SK-MEL-5 (cell line): ENCODE data around the gene POLA1. TPM values are rescaled to one million over a fixed set of nuclear protein-coding genes. Genes with fewer than 3 reads are reported as not detected.

Experiments used
- DNase-seq: peaks from one replicate; pipeline ENCODE4 v3.0.0-alpha.2; 2016; ENCODE audit warnings: low read depth, low spot score
- in situ Hi-C: cut with HindIII; loops from 2 replicates; pipeline ENCODE4 v1.10.0; 2016; ENCODE audit warnings: low sequenced_read_pairs, high pct_unique_total_duplicates, low pct_unique_long_range_greater_than_20kb
- small RNA-seq, 2 experiments: library from RNA; depleted of rRNA; stranded (forward); fragments of <200 nt; gene quantifications; one replicate each; pipeline ENCODE3, GENCODE V24; 2014
- total RNA-seq: library from RNA; depleted of rRNA; stranded (reverse); fragments of >200 nt; shearing (Covaris generic); gene quantifications from 2 replicates; pipeline ENCODE4 v1.2.3, GENCODE V29; 2014; rRNA removed

POLA1 gene
- total RNA-seq, 1 experiment from 2014 or later: 18.0 TPM

DNA sequence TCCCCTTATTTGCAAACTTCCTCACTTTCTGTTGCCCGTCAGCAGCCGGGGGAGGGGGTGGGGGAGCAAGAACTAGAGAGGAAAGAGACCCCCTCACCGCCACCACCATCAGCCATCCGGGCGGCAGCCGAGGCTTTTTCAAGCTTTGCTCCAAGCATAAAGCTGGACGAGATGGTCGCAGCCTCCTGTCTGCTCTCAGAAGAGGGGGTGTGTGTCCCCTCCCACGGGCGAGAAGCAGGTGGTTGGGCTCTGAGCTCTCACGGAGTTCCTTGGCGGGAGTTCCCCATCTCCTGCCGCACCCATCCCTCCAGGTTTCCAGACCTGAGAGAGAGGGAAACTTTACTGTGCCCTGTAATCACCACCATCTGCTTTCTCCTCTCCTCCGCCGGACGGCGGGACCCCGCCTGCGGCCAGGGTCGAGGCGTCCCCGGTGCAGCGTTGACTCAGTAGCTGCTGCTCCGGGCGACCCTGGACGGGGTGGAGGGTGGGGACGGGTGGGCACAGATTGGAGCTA, 326.7 kb downstream of the POLA1 start:
- no peak for DNase-seq
- in situ Hi-C loops: no loop called here

DNA sequence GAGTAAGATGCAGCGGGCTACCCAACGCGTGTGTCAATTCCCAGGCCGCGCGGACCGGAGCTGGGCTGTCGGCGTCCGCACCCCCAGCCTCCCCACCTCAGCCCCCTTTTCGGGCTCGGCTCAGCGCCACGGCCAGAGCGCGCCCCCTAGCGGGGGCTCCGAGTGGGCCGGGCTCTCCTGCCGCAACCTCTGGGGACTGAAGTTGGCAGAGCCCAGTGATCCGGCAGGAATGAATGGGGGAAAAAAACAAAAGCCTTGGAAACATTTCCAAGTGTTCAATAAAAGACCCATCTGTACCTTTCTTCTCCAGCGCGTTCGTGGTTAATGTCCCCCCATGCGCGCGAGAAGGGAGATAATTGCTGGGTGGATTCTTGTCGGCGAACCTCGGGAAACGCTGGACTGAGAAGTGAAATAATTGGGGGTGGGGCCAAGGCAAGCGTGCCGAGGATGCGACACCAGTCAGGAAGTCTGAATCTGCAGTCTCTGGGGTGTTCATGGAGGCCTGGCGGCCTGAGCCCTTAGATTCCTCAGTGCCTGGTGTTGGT, 327.3 kb downstream of the POLA1 start:
- DNase-seq: peak; percentile 48
- in situ Hi-C loops: no loop called here

DNA sequence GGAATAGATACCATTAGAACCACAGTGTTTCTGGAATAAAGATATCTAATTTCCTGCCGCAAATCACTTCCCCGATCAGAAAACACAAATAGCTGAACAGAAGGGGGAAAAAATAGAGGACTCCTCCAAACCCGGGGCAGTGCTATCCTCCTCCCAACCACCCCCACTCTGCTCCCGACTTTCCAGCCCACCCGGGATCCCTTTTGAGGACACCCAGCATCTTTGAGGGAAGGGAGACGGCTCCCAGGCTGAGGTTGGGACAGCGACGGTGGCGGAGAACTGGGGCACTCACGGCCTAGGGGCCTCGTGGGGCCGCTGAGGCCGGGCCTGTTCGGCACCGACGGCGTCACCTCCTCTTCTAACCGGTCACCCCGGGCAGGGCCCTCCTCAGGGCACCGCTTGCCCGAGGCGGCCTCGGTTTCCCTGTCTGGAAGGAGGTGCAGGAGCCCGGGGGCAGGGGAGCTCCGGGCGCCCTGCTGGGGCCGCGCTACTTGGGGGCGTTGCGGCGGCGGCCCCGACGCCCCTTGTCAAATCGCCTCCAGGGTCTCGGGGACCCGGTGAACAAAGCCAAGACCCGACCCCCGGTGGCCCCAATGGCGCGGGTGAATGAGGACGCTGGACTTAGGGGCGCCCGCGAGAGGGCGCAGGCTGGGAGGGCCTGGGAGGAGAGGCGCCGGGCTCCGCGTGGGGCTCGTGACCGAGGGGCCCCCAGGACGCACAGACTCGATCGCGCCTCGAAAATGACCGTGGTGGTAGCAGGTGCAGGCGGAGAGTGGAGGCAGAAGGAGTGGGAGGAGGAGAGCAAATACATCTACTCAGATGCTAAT, 329.0 kb downstream of the POLA1 start:
- no peak for DNase-seq
- in situ Hi-C loops: no loop called here

DNA sequence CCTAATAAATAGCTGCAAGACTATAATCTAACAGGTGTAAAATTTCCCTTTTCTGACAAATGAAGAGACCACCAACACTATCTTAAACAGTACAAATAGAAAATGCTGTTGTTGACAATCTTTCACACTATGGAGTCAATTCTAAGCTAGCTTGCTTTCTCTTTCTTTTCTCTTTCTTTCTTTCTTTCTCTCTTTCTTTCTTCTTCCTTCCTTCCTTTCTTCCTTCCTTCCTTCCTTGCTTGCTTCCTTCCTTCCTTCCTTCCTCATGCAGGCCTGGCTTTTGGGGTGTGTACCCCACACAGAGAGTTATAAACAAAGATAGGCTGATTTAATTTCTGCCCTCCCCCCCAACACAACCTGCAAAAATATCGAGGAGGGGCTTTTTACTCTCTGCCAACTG, 330.2 kb downstream of the POLA1 start:
- in situ Hi-C loops: no loop called here
- no peak for DNase-seq

DNA sequence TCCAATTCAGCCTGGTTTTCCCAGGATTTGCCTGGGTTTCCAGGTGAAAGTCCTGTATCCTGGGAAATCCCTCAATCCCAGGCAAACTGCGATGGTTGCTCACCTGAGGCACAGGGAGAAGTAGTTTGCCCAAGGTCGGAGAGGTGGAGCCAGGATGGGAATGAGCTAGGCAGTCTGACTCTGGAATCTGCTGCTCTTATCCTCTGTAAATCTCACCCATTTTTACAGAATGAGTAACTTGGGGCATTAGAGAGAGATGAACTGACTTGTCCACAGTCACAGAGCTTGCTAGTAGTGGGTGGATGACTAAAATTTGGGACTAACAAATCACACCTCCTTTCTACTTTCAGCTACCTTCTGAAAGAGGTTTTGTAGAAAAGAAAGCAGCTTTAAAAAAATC, 331.9 kb downstream of the POLA1 start:
- in situ Hi-C loops: no loop called here
- no peak for DNase-seq

DNA sequence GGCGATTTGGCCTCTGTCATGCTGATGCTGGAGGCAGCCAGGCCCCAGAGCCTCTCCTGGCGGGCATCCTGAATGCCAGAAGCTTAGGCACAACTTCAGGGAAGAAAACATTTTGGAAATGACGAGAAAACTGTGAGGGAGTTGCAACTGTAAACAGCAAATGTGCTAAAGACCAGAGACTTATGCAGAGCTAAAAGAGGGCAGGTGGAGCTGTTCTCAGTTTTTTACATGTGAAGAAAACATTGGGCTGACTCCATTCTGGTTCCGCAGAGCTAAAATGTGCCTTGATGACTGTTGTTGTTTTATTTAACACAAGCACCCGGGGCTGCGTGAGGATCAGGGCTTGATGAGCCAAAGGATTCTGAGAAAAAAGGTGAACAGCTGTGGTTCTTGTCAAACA, 332.9 kb downstream of the POLA1 start:
- in situ Hi-C loops: no loop called here
- DNase-seq: no peak

DNA sequence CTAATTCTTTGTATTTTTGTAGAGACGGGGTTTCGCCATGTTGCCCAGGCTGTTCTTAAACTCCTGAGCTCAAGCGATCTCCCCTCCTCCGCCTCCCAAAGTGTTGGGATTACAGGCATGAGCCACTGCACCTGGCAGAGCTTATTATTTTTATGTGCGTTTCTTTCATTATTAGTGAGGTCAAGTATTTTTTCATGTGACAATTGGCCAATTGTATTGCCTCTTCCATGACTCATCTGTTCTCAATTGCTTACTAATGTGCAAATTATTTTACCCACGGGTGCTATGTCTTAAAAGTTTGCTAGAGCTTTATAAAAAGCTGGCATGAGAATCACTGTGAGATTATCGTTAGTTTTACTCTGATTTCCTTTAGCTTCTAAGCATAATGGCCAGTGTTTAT, 335.0 kb downstream of the POLA1 start:
- DNase-seq: peak; percentile 24
- in situ Hi-C loops: no loop called here

DNA sequence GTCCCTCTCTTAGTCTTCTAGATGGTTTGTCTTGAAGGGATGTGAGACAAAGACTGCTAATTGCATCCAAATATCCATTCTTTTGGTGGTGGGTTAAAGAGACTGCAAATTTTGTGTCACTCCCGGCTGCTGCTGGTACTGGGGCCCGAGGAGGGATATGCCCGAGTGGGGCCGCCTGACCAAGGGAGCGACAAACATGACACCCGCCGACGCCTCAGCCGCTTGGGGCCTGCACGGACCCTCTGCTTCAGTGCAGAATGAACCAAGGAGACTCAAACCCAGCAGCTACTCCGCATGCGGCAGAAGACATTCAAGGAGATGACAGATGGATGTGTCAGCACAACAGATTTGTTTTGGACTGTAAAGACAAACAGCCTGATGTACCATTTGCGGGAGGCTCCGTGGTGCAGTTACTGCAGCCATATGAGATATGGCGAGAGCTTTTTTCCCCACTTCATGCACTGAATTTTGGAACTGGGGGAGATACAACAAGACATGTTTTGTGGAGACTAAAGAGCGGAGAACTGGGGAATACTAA, 335.6 kb downstream of the POLA1 start:
- in situ Hi-C loops: no loop called here
- DNase-seq: no peak

DNA sequence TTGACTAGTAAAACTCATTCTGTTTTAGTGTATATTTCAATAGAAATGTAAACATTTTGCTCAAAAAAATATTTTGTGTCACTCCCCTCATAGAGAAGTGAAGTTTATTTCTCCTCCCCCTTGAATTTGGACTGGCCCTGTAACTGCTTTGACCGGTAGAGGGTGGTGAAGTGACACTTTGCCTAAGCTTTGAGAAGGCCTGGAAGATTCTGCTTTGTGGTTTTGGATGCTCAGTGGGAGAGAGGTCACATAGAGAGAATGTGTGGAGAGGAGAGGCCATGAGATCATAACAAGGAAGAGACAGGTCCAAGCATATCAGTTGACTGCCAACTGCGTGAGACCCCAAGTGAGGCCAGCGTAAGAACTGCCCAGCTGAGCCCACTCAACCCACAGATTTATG, 341.2 kb downstream of the POLA1 start:
- in situ Hi-C loops: no loop called here
- DNase-seq: peak; percentile 69

DNA sequence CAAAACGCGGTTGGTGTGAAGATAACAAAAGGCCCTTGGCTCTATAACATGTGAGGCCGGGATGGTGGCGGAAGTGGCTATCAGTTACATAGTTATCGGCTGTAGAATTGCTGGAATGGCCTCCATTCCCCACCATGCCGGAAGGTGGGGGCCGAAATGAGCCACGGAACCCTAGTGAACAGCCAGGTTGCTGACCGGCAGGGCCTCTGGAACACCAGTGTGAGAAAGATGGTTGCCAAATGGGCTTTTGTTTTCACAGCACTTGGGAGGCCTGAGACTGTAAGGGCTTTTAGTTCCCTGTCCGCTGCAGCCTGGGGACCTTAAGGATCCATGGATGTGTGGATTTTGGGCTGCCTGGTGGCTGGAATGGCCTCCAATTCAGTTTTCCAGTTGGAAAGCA, 345.3 kb downstream of the POLA1 start:
- DNase-seq: no peak
- in situ Hi-C loops: no loop called here

DNA sequence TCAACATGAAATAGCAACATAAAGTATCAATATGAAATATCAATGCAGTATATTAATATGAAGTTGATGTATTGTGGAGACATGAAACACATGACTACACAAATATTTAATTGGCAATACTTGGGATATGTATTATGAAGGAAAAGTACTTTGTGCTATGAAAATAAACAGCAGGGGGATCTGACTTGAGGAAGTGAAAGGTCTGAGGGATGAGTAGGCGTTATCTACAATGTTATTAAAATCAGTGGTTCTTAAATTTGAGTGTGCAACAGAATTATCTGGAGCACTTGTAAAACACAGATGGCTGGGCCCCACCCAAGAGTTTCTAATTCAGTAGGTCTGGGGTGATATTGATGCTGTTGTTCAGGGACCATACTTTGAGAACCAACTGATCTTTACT, 349.5 kb downstream of the POLA1 start:
- no peak for DNase-seq
- in situ Hi-C loops: no loop called here

Small RNA genes within 50 kb of the gene (small RNA-seq; reads per million reads assigned to genes)
- 0.19 to 3.1 reads per million in 2 experiments for gene SCARNA23

Other genes starting within 250 kb of the POLA1 start
- 48.5 and 48.8 TPM in 2 replicates for gene PDK3, start 228.6 kb upstream of the POLA1 start, total RNA-seq
- gene PCYT1B, start 46.6 kb upstream of the POLA1 start, total RNA-seq: 1.1 and 1.6 TPM in 2 replicates